T-cell (primary cell): ENCODE results near the gene KCNK13. TPM values are rescaled to one million over a fixed set of nuclear protein-coding genes. Genes with fewer than 3 reads are reported as not detected.

Source experiments
- ATAC-seq, 4 experiments: fragments of 200-7000 bp in 3 of 4; fragments of 150-1000 bp in 1 of 4; cut with Tn5 transposase; replicated peaks in 1 of 4; 1 replicate in 3 of 4; 2 replicates in 1 of 4; pipeline ENCODE4 v1.10.0; 2021; ENCODE audit warnings: moderate library complexity in 3 of 4, mild to moderate bottlenecking in 2 of 4, moderate number of reproducible peaks in 1 of 4
- CTCF ChIA-PET, 2 donors: fragments of 300-600 bp; sonication (Branson Sonifier 250); formaldehyde crosslinking; loops; one replicate each; lab custom pipeline; 2022; ENCODE audit warnings: antibody characterized with exemption in 2 of 2; lab: Charles Lee
- POLR2A ChIA-PET, 2 donors: fragments of 300-600 bp; sonication (Branson Sonifier 250); formaldehyde crosslinking; loops; one replicate each; lab custom pipeline; 2022; ENCODE audit warnings: antibody characterized with exemption in 2 of 2; lab: Charles Lee
- DNase-seq, 35 experiments: peaks; one replicate each; pipeline versions ENCODE4 v3.0.0 to v3.0.0-alpha.2; 2013 to 2023
- H3K27ac ChIP-seq: one replicate; pipeline ENCODE4 v1.5.1; 2013; ENCODE audit warnings: low read length
- H3K27me3 ChIP-seq, 2 experiments: replicated peaks in 1 of 2; 1 replicate in 1 of 2; 2 replicates in 1 of 2; pipeline versions ENCODE4 v1.6.1 to v1.7.0; 2013; ENCODE audit warnings: low read length in 1 of 2, mixed read lengths in 1 of 2; ENCODE audit not compliant: control insufficient read depth in 2 of 2, insufficient read depth in 2 of 2; ENCODE audit errors: extremely low read depth in 1 of 2
- H3K36me3 ChIP-seq, 2 donors: 1 replicate in 1 of 2; 2 replicates in 1 of 2; pipeline versions ENCODE4 v1.6.1 to v1.7.0; 2013; ENCODE audit warnings: low read length in 1 of 2; ENCODE audit not compliant: control insufficient read depth in 2 of 2, insufficient read depth in 1 of 2; ENCODE audit errors: extremely low read depth in 1 of 2
- H3K4me1 ChIP-seq, 2 experiments: 1 replicate in 1 of 2; 2 replicates in 1 of 2; pipeline versions ENCODE4 v1.6.1 to v1.7.0; 2013; ENCODE audit warnings: low read length in 2 of 2, mixed read lengths in 1 of 2; ENCODE audit not compliant: insufficient read depth in 2 of 2, control insufficient read depth in 1 of 2; ENCODE audit errors: extremely low read depth in 1 of 2
- H3K4me3 ChIP-seq, 2 donors: 1 replicate in 1 of 2; 2 replicates in 1 of 2; pipeline versions ENCODE4 v1.5.1 to v1.7.0; 2013; ENCODE audit warnings: mild to moderate bottlenecking in 2 of 2, low read length in 1 of 2, moderate library complexity in 1 of 2; ENCODE audit not compliant: control insufficient read depth in 1 of 2; ENCODE audit errors: extremely low read depth in 1 of 2
- H3K9me3 ChIP-seq: 2 replicates; pipeline ENCODE4 v1.7.0; 2013
- H3K27ac Mint-ChIP-seq, 2 donors: one replicate each; pipeline ENCODE4 v1.8.0; 2020 to 2021; ENCODE audit warnings: mild to moderate bottlenecking in 2 of 2, mixed read lengths in 2 of 2
- H3K27me3 Mint-ChIP-seq, 2 donors: one replicate each; pipeline ENCODE4 v1.8.0; 2021 to 2022; ENCODE audit warnings: mixed read lengths in 2 of 2
- H3K36me3 Mint-ChIP-seq: one replicate; pipeline ENCODE4 v1.8.0; 2021; ENCODE audit warnings: mixed read lengths
- H3K4me1 Mint-ChIP-seq, 3 donors: one replicate each; pipeline ENCODE4 v1.8.0; 2020 to 2022; ENCODE audit warnings: mixed read lengths in 3 of 3, mild to moderate bottlenecking in 1 of 3
- H3K4me3 Mint-ChIP-seq, 3 donors: one replicate each; pipeline ENCODE4 v1.8.0; 2020 to 2022; ENCODE audit warnings: mild to moderate bottlenecking in 3 of 3, mixed read lengths in 3 of 3, moderate library complexity in 3 of 3
- H3K9me3 Mint-ChIP-seq, 3 donors: one replicate each; pipeline ENCODE4 v1.8.0; 2020 to 2022; ENCODE audit warnings: mixed read lengths in 3 of 3
- WGBS: methylation state at CpG from one replicate; pipeline ENCODE4 v1.1.5; 2013; ENCODE audit warnings: missing lambda C conversion rate; ENCODE audit not compliant: insufficient coverage; 5-methylcytosine and 5-hydroxymethylcytosine counted together
- total RNA-seq, 35 experiments: library from RNA in 6 of 35; stranded (reverse) in 6 of 35; fragments of 120-200 nt in 1 of 35; gene quantifications; one replicate each; pipeline versions ENCODE4 v1.2.1 to v1.2.4 and lab custom pipeline; 2013 to 2026

Gene KCNK13
- total RNA-seq, 5 donors from 2014 or later (not counting 1 experiment from before 2014, with no cell fraction given), result not detected

DNA sequence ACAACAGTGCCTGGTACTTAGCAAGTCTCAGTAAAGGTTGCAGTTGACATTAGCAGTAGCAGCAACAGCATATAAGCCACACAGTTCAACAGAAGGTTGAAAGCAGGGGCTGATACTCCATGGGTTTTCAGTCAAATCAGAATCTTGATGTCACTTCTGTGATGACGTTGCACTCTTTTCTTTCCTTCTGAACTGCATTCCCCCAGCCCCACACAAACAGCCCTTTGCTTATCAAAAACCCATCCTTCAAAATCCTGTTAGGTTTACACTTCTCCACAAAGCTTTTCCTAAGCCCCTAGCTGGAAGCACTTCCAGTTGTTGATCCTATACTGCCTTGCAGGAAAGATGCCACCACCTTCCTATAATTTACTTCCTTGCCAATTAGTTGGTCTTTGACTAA lies 34.0 kb upstream of the KCNK13 start:
- Histone ChIP-seq H3K27ac (no peak overlapping the region), H3K4me3 (no peak overlapping the region), H3K36me3 (peaks cover 3 to 58% of the 10 kb centered on the region in 2 donors), H3K9me3 (no peaks in the 10 kb centered on the region), H3K4me1 (no peaks in the 10 kb centered on the region), H3K27me3 (no peaks in the 10 kb centered on the region)
- Mint-ChIP-seq H3K4me3 (no peak overlapping the region), H3K9me3 (no peaks in the 10 kb centered on the region), H3K4me1 (no peaks in the 10 kb centered on the region), H3K36me3 (peaks cover 68% of the 10 kb centered on the region), H3K27ac (no peak overlapping the region), H3K27me3 (no peaks in the 10 kb centered on the region)
- ChIA-PET POLR2A (no interaction called here), CTCF (no interaction called here)
- ATAC-seq (no peak), DNase-seq (no peak)
- 90% methylated on average over 1 of the region's 1 CpG for WGBS

DNA sequence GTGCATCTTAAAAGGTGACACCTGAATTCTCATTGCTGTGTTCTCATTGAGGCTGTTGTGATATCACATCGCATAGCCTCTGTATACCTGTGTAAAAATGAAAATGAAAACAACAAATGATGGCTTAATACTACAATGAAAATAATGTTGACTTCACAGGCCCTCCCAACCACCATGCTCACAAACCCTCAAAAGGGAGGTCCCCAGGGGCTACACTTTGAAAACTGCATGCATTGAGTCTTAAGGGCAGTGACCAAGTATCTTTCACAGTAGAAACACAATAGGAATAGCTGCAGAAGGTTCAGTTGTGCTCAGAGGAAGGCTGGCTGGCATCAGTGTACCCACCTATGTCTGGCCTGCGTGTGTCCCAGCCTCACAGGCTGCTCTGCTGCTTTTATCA lies 27.6 kb upstream of the KCNK13 start:
- peaks cover 2 to 44% of the 10 kb centered on the region in 2 donors for H3K36me3 ChIP-seq
- ATAC-seq (no peak), DNase-seq (no peak)
- no peaks in the 10 kb centered on the region for H3K9me3 ChIP-seq
- H3K27ac ChIP-seq, result no peak overlapping the region
- ChIA-PET POLR2A (no interaction called here), CTCF (no interaction called here)
- Mint-ChIP-seq H3K36me3 (peaks cover 67% of the 10 kb centered on the region), H3K4me1 (no peaks in the 10 kb centered on the region), H3K27me3 (no peaks in the 10 kb centered on the region), H3K9me3 (no peaks in the 10 kb centered on the region), H3K4me3 (no peak overlapping the region), H3K27ac (no peak overlapping the region)
- WGBS, result 100% methylated on average over 1 of the region's 2 CpGs
- no peaks in the 10 kb centered on the region for H3K27me3 ChIP-seq
- H3K4me3 ChIP-seq, result no peak overlapping the region
- H3K4me1 ChIP-seq, result no peaks in the 10 kb centered on the region

DNA sequence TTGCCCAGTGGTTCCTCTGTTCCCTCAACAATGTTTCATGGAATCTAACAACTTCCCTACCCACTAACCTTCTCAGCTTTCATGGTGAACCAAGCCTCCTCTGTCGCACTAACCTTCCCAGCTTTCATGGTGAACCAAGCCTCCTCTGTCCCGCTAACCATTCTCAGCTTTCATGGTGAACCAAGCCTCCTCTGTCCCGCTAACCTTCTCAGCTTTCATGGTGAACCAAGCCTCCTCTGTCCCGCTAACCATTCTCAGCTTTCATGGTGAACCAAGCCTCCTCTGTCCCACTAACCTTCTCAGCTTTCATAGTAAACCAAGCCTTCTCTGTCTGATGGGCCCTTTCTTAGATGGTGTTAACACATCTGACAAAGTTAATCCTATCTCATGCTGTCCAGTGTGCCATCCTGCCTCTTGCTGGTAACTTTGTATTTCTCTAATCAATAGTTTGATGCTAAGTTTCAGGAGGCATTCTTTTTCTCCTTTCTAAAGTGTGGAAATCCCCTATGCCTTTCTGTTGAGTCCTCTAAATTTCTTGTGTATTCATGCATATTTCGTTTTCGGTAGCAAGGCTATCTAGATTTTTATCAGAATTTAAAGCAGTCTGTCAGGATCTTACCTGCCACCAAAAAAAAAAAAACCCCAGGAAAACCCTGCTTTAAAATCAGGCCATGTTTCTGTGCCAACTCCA lies 26.8 kb upstream of the KCNK13 start:
- H3K4me1 ChIP-seq, result no peaks in the 10 kb centered on the region
- Mint-ChIP-seq H3K4me1 (no peaks in the 10 kb centered on the region), H3K36me3 (peaks cover 74% of the 10 kb centered on the region), H3K4me3 (no peak overlapping the region), H3K9me3 (no peaks in the 10 kb centered on the region), H3K27me3 (no peaks in the 10 kb centered on the region), H3K27ac (no peak overlapping the region)
- H3K36me3 ChIP-seq, result peaks cover 2 to 49% of the 10 kb centered on the region in 2 donors
- DNase-seq (no peak), ATAC-seq (no peak)
- ChIA-PET POLR2A (no interaction called here), CTCF (no interaction called here)
- H3K27me3 ChIP-seq, result no peaks in the 10 kb centered on the region
- H3K4me3 ChIP-seq, result no peak overlapping the region
- H3K27ac ChIP-seq, result no peak overlapping the region
- H3K9me3 ChIP-seq, result no peaks in the 10 kb centered on the region
- WGBS, result 90% methylated on average over 2 of the region's 6 CpGs

DNA sequence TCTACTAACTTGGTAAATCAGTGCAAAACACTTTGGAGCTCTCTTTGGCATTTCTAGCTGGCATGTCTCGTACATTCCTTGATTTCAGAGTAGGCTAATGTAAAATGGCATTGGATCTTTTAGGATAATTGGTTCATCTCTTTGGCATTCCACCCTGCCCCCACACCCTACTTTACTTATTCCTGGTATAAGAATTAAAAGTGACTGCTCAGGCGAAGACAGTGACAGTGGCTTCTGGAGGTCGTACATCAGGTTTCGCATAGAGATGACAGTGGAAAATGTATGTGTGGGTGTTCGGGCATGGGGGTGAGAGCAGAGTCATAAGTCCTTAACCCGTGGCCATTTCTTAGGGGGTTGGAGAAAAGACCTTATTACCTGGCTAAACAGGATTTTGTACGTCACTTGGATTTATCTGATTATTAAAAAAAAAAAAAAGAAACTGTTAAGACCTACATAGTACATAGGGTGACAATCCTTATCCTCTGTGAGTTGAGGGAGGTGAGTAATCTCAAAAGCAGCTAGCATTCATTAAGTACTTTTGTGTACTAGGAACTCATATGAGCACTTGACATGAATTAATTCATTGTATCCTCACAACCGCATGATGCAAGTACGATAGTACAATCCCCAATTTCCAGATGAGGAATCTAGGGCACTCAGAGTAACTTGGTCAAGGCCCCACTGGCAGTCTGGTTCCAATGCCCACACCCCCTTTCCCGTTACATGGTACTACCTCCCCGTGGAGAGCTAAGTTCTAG lies 22.4 kb upstream of the KCNK13 start:
- Mint-ChIP-seq H3K9me3 (no peaks in the 10 kb centered on the region), H3K27me3 (no peaks in the 10 kb centered on the region), H3K4me1 (no peaks in the 10 kb centered on the region), H3K4me3 (no peak overlapping the region), H3K27ac (no peak overlapping the region), H3K36me3 (peaks cover 78% of the 10 kb centered on the region)
- Histone ChIP-seq H3K4me1 (no peaks in the 10 kb centered on the region), H3K27me3 (no peaks in the 10 kb centered on the region), H3K36me3 (peaks cover 0 to 38% of the 10 kb centered on the region in 2 donors), H3K27ac (no peak overlapping the region), H3K4me3 (no peak overlapping the region), H3K9me3 (no peaks in the 10 kb centered on the region)
- DNase-seq (no peak), ATAC-seq (no peak)
- ChIA-PET CTCF (no interaction called here), POLR2A (interaction anchor here in 1 of 2 donors (0.7 kb wide), 1 partner anchor 100 kb away, joined by 12 read pairs; no protein-coding TSS in a partner anchor)
- 82% methylated on average over 5 of the region's 11 CpGs for WGBS

DNA sequence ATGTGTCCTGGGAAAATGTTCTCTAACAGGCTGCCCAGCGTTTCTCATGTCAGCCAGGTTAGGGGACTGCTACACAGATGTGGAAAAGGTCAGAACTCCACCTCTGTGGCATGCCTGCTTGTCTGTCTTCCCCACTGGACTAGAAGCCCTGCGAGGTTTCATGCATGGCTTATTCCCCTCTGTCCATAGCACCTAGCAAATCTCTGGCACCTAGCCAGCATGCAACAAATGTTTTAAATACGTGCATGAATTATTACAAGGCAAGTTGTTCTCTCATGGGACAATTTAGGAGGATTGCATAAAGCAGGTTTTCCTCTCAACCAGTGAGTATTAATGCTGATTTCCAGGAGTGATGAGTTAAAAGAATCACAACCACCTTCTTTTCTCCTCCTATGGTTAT lies 21.4 kb upstream of the KCNK13 start:
- 95% methylated on average over 2 of the region's 3 CpGs for WGBS
- no peaks in the 10 kb centered on the region for H3K9me3 Mint-ChIP-seq

DNA sequence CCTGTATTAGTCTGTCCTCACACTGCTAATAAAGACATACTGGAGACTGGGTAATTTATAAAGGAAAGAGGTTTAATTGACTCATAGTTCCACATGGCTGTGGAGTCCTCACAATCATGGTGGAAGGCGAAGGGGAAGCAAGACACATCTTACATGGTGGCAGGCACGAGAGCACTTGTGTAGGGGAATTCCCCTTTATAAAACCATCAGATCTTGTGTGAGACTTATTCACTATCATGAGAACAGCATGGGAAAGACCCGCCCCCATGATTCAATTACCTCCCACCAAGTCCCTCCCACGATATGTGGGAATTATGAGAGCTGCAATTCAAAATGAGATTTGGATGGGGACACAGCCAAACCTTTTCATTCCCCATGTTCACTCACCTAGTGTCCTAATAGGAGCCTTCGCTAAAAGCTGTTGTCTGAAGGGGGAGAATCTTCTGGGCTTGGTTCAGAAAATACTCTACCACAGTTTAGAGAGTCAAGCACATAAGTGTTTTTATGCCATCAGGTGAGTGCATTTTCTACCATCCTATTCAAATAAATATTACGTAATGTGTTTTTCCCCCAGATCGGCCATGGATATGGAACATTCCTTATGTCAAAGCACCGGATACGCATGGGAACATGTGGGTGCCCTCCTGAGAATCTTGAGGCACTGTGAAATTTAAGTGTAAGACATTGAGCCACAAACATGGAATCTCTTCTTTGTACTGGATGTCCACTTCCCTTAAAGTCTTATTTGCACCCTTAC lies 19.1 kb upstream of the KCNK13 start:
- Histone ChIP-seq H3K9me3 (no peaks in the 10 kb centered on the region), H3K4me3 (no peak overlapping the region), H3K4me1 (no peaks in the 10 kb centered on the region), H3K27ac (no peak overlapping the region), H3K27me3 (no peaks in the 10 kb centered on the region), H3K36me3 (peaks cover 0 to 37% of the 10 kb centered on the region in 2 donors)
- ChIA-PET CTCF (no interaction called here), POLR2A (no interaction called here)
- no peak for ATAC-seq
- DNase-seq, result no peak
- H3K27ac Mint-ChIP-seq, result no peak overlapping the region
- H3K27me3 Mint-ChIP-seq, result no peaks in the 10 kb centered on the region
- H3K4me1 Mint-ChIP-seq, result no peaks in the 10 kb centered on the region
- peaks cover 64% of the 10 kb centered on the region for H3K36me3 Mint-ChIP-seq
- no peak overlapping the region for H3K4me3 Mint-ChIP-seq
- H3K9me3 Mint-ChIP-seq, result no peaks in the 10 kb centered on the region
- WGBS, result 100% methylated on average over 1 of the region's 9 CpGs

More for the DNA sequence above, 21.4 kb upstream of the KCNK13 start:
- Histone ChIP-seq H3K9me3 (no peaks in the 10 kb centered on the region), H3K27me3 (no peaks in the 10 kb centered on the region), H3K36me3 (peaks cover 0 to 38% of the 10 kb centered on the region in 2 donors), H3K4me3 (no peak overlapping the region), H3K4me1 (no peaks in the 10 kb centered on the region), H3K27ac (no peak overlapping the region)
- H3K4me3 Mint-ChIP-seq, result no peak overlapping the region
- H3K4me1 Mint-ChIP-seq, result no peaks in the 10 kb centered on the region
- POLR2A ChIA-PET, result no interaction called here
- peaks cover 80% of the 10 kb centered on the region for H3K36me3 Mint-ChIP-seq
- DNase-seq (no peak), ATAC-seq (no peak)
- CTCF ChIA-PET, result no interaction called here
- H3K27ac Mint-ChIP-seq, result no peak overlapping the region
- H3K27me3 Mint-ChIP-seq, result no peaks in the 10 kb centered on the region
